Measurements from ENCODE around the gene CPT1C.

Gene CPT1C

DNA sequence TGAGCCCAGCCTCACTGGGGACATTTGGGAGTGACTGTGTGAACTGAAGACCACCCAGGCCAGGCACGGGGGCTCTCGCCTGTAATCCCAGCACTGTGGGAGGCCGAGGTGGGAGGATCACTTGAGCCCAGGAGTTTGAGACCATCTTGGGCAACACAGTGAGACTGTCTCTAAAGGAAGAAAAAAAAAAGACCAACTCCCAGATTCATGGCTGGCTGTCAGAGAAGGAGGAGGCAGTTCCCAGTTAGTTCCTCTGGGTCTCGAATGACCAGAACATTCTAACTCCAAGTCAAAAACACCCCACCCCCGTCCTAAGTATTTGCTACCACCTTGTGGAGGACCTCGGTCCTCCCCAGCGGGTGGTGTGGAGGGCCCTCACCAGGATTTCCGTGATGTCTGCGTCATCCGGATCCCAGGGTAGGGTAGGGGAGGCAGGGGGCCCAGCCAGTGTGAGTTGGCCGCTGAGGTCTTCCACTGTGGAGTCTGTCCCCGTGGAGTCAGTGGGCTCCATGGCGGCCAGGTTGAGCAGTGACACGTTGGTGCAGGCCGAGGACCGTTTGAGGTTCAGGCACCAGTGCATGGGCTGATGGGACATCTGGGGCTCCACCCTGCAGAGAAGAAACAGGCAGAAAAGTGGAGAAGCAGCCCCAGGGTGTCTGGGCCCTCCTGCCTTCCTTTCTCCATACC lies 70.9 kb downstream of the CPT1C start:
- no peak for ATAC-seq

DNA sequence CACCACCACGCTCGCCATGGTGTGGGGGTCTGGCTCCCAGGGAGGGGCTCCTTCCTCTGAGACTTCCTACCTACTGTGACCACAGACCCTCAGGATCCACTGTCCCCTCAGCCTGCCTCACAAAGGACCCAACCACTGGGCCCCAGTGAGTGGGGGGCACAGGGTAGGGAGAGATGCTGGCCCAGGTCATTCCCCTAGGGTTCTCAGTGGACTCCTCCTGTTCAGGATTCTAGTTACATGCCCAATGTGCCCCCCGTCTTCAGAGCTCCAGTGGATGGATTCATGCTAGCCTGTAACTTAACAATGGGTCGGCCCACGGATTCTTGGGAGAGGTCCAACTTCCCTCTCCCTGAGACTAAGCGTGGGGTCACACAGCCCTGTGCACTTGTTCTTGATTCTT lies 72.3 kb downstream of the CPT1C start, which contains the start of gene TSKS:
Gene TSKS (minus strand): TSS at position 77 of the 400 bp plus-strand sequence. CDS start 59 bp downstream, at position 18.
- no peak for ATAC-seq

All from activated CD4-positive, CD25-positive, alpha-beta regulatory T cell treated with anti-CD3 and anti-CD28 coated beads, Interleukin-2, amount 50 U/mL, for 24 hours (primary cell).